Liver (tissue), 9 donors: ENCODE data around the gene GMPR. TPM values are rescaled to one million over a fixed set of nuclear protein-coding genes. Genes with fewer than 3 reads are reported as not detected.
A peak's percentile ranks its signal among the peaks of the same experiment; 100 is the strongest.

Experiments used
- DNase-seq: peaks from one replicate; pipeline ENCODE4 v3.0.0-alpha.2; 2017; ENCODE audit warnings: low spot score
- H3K27ac ChIP-seq, 2 donors: one replicate each; pipeline ENCODE4 v1.7.0; 2013; ENCODE audit warnings: inconsistent platforms in 2 of 2, low read length in 2 of 2, control low read depth in 1 of 2, low read depth in 1 of 2, mild to moderate bottlenecking in 1 of 2
- H3K27me3 ChIP-seq, 4 donors: one replicate each; pipeline versions ENCODE4 v1.6.1 to v1.7.0; 2013; ENCODE audit warnings: low read length in 3 of 4, inconsistent platforms in 1 of 4, mild to moderate bottlenecking in 1 of 4, moderate library complexity in 1 of 4; ENCODE audit not compliant: control insufficient read depth in 4 of 4, insufficient read depth in 4 of 4
- H3K36me3 ChIP-seq, 4 donors: one replicate each; pipeline versions ENCODE4 v1.6.1 to v1.7.0; 2013; ENCODE audit warnings: low read length in 3 of 4, mild to moderate bottlenecking in 3 of 4, low read depth in 1 of 4, moderate library complexity in 1 of 4; ENCODE audit not compliant: control insufficient read depth in 4 of 4, insufficient read depth in 3 of 4
- H3K4me1 ChIP-seq, 4 donors: one replicate each; pipeline versions ENCODE4 v1.6.1 to v1.7.0; 2013; ENCODE audit warnings: low read length in 3 of 4, mild to moderate bottlenecking in 3 of 4, moderate library complexity in 1 of 4; ENCODE audit not compliant: control insufficient read depth in 4 of 4, insufficient read depth in 4 of 4
- H3K4me3 ChIP-seq, 3 donors: one replicate each; pipeline versions ENCODE4 v1.6.1 to v1.7.0; 2013; ENCODE audit warnings: low read length in 3 of 3, control low read depth in 1 of 3, low read depth in 1 of 3, mild to moderate bottlenecking in 1 of 3
- H3K9ac ChIP-seq, 2 donors: one replicate each; pipeline ENCODE4 v1.7.0; 2013; ENCODE audit warnings: low read length in 2 of 2, mild to moderate bottlenecking in 2 of 2, moderate library complexity in 2 of 2, control low read depth in 1 of 2, low read depth in 1 of 2
- H3K9me3 ChIP-seq, 4 donors: one replicate each; pipeline versions ENCODE4 v1.6.1 to v1.7.0; 2013; ENCODE audit warnings: low read length in 3 of 4; ENCODE audit not compliant: control insufficient read depth in 4 of 4
- ATF3 ChIP-seq: IDR thresholded peaks from 2 replicates; pipeline ENCODE4 v1.6.1; 2016; ENCODE audit warnings: antibody characterized with exemption
- CTCF ChIP-seq: fragments of 150-350 bp; IDR thresholded peaks from 2 replicates; pipeline ENCODE4 v1.5.1; 2017; ENCODE audit warnings: improper control_type of control experiment, low read depth, low read length; ENCODE audit not compliant: missing input control
- EGR1 ChIP-seq, 2 donors: IDR thresholded peaks; 2 replicates each; pipeline ENCODE4 v1.6.1; 2016 to 2018; ENCODE audit warnings: antibody characterized with exemption in 2 of 2, low read depth in 2 of 2
- FOXA1 ChIP-seq: IDR thresholded peaks from 2 replicates; pipeline ENCODE4 v1.6.1; 2016; ENCODE audit warnings: antibody characterized with exemption
- FOXA2 ChIP-seq: IDR thresholded peaks from 2 replicates; pipeline ENCODE4 v1.6.1; 2016; ENCODE audit warnings: antibody characterized with exemption
- GABPA ChIP-seq, 2 donors: IDR thresholded peaks in 1 of 2; conservative IDR thresholded peaks in 1 of 2; 2 replicates each; pipeline ENCODE4 v1.6.1; 2016; ENCODE audit warnings: antibody characterized with exemption in 2 of 2, mild to moderate bottlenecking in 1 of 2, moderate library complexity in 1 of 2
- HNF4A ChIP-seq, 2 donors: conservative IDR thresholded peaks; 2 replicates each; pipeline ENCODE4 v1.6.1; 2016; ENCODE audit warnings: antibody characterized with exemption in 2 of 2, mild to moderate bottlenecking in 2 of 2
- HNF4G ChIP-seq: IDR thresholded peaks from 2 replicates; pipeline ENCODE4 v1.6.1; 2016; ENCODE audit warnings: antibody characterized with exemption
- JUND ChIP-seq, 2 donors: IDR thresholded peaks; 2 replicates each; pipeline ENCODE4 v1.6.1; 2016; ENCODE audit warnings: antibody characterized with exemption in 2 of 2
- MAX ChIP-seq: IDR thresholded peaks from 2 replicates; pipeline ENCODE4 v1.6.1; 2016; ENCODE audit warnings: antibody characterized with exemption
- NR2F2 ChIP-seq: IDR thresholded peaks from 2 replicates; pipeline ENCODE4 v1.6.1; 2016; ENCODE audit warnings: antibody characterized with exemption
- RAD21 ChIP-seq, 2 donors: IDR thresholded peaks; 2 replicates each; pipeline ENCODE4 v1.6.1; 2016; ENCODE audit warnings: antibody characterized with exemption in 2 of 2, mild to moderate bottlenecking in 2 of 2
- REST ChIP-seq: IDR thresholded peaks from 2 replicates; pipeline ENCODE4 v1.6.1; 2016; ENCODE audit warnings: antibody characterized with exemption, mild to moderate bottlenecking
- RXRA ChIP-seq, 2 donors: IDR thresholded peaks; 2 replicates each; pipeline ENCODE4 v1.6.1; 2017 to 2018; ENCODE audit warnings: antibody characterized with exemption in 2 of 2, mild to moderate bottlenecking in 1 of 2
- SP1 ChIP-seq: IDR thresholded peaks from 2 replicates; pipeline ENCODE4 v1.6.1; 2018; ENCODE audit warnings: antibody characterized with exemption, mild to moderate bottlenecking
- TAF1 ChIP-seq: conservative IDR thresholded peaks from 2 replicates; pipeline ENCODE4 v1.6.1; 2016; ENCODE audit warnings: antibody characterized with exemption, mild to moderate bottlenecking
- YY1 ChIP-seq: IDR thresholded peaks from 2 replicates; pipeline ENCODE4 v1.6.1; 2016; ENCODE audit warnings: antibody characterized with exemption, mild to moderate bottlenecking
- WGBS: extraction: QIAGEN DNeasy Blood & Tissue Kit; methylation state at CpG from one replicate; pipeline ENCODE4 v1.1.7; 2013; 5-methylcytosine and 5-hydroxymethylcytosine counted together
- polyA plus RNA-seq, 2 donors: library from polyadenylated mRNA; stranded (reverse) in 1 of 2; unstranded in 1 of 2; fragments of 200-250 nt in 1 of 2; fragments of >200 nt in 1 of 2; fragmentation: Nextera tagmentation in 1 of 2; extraction: Ambion mirVana in 1 of 2; gene quantifications; one replicate each; pipeline versions ENCODE4 v1.2.1 to v1.2.3, GENCODE V29; 2013 to 2015
- total RNA-seq, 2 donors: library from RNA; depleted of rRNA; stranded (reverse); fragments of >200 nt; gene quantifications; one replicate each; pipeline ENCODE4 v1.2.3, GENCODE V29; 2014
- donor health status: healthy.
- donor health status: healthy.
- donor health status: healthy.
- donor health status: healthy.
- donor health status: healthy.

The GMPR gene
- total and polyA plus RNA-seq, 4 donors: 2.1 to 50.2 (median 4.2) TPM

- no peak for DNase-seq
- Histone ChIP-seq H3K36me3 (peaks cover 0 to 3% (median 2%) of the 10 kb centered on the region in 4 donors), H3K9me3 (no peaks in the 10 kb centered on the region), H3K9ac (peak overlapping the region in 1 of 2 donors; percentile 30), H3K27ac (peak overlapping the region; percentile 31 to 44), H3K4me1 (peaks cover 0 to 1% (median 0%) of the 10 kb centered on the region in 4 donors), H3K4me3 (no peak overlapping the region), H3K27me3 (no peaks in the 10 kb centered on the region)
- 89% methylated on average over 21 of the region's 21 CpGs for WGBS
- no peak for TF ChIP-seq NR2F2
- no peak for TF ChIP-seq ATF3
- no peak for TF ChIP-seq SP1
- TF ChIP-seq TAF1: no peak
- TF ChIP-seq HNF4G: no peak
- TF ChIP-seq MAX: no peak
- no peak for TF ChIP-seq RXRA (IDR thresholded peaks at IDR 0.05)
Measured at GRCh38 chr6:16320533-16321340, 82.3 kb downstream of the GMPR start.

- no peak for DNase-seq
- Histone ChIP-seq H3K4me3 (no peak overlapping the region), H3K9me3 (no peaks in the 10 kb centered on the region), H3K27ac (no peak overlapping the region), H3K4me1 (peaks cover 0 to 1% (median 0%) of the 10 kb centered on the region in 4 donors), H3K27me3 (no peaks in the 10 kb centered on the region), H3K36me3 (peaks cover 2 to 8% (median 5%) of the 10 kb centered on the region in 4 donors), H3K9ac (no peak overlapping the region)
- 94% methylated on average over 7 of the region's 7 CpGs for WGBS
- no peak for TF ChIP-seq RXRA (IDR thresholded peaks at IDR 0.05)
- TF ChIP-seq RAD21 (IDR thresholded peaks at IDR 0.05): no peak
- no peak for TF ChIP-seq EGR1 (IDR thresholded peaks at IDR 0.05; ENCODE audit: low read depth in 2 of 2)
- TF ChIP-seq JUND (IDR thresholded peaks at IDR 0.05): no peak
- TF ChIP-seq YY1: no peak
- TF ChIP-seq REST: no peak
- no peak for TF ChIP-seq CTCF
- no peak for TF ChIP-seq FOXA2
- no peak for TF ChIP-seq SP1
- TF ChIP-seq FOXA1: no peak
- TF ChIP-seq MAX: no peak
- TF ChIP-seq TAF1: no peak
- TF ChIP-seq HNF4A (conservative IDR thresholded peaks at IDR 0.05): no peak
- TF ChIP-seq GABPA (IDR thresholded peaks at IDR 0.05 in 1 of 2, conservative IDR thresholded peaks at IDR 0.05 in 1 of 2): no peak
- TF ChIP-seq ATF3: no peak
Measured at GRCh38 chr6:16321341-16321710, 82.9 kb downstream of the GMPR start.
